ENCODE data around the gene SMURF2.

DNA sequence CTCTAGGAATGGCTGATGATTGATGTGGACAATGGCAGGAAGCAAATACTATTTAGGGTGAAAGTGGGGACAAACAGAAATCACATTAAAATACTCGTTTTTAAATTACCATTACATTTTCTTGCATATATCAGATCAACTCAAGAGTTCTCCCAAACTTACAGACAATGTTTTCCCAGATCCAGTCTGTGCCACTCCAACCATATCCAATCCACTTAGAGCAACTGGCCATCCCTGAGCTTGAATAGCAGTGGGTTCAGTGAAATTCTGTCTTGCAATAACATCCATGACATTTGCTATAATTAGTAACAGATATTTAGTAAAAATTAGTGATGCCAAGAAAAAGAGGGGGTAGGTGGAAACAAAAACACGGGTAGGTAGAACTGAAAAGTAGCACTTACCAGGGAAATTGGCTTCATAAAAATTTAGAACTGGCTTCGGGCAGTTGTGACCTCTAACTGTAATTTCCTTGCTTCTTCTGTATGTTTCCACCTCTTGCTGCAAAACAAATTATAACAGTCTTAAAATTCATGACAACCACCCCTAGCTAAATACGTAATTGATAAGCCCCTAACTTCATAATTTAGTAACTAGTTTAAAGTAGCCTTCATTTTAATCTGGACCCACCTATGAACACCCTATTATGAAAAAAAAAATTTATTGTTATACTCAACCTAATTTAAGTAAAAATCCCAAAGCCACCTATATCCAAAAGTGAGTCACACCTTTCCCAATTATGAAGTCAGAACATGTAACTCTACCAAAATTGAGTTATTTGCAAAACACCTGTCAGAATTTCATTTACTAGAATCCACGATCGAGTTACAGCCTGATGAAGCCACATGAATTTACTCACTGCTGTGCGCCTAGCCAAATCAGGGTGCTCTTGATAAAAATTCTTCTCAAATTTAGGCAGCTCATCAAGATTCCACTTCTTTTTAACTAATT lies 158.0 kb downstream of the SMURF2 start:
- TF ChIP-seq, protein P1, sequence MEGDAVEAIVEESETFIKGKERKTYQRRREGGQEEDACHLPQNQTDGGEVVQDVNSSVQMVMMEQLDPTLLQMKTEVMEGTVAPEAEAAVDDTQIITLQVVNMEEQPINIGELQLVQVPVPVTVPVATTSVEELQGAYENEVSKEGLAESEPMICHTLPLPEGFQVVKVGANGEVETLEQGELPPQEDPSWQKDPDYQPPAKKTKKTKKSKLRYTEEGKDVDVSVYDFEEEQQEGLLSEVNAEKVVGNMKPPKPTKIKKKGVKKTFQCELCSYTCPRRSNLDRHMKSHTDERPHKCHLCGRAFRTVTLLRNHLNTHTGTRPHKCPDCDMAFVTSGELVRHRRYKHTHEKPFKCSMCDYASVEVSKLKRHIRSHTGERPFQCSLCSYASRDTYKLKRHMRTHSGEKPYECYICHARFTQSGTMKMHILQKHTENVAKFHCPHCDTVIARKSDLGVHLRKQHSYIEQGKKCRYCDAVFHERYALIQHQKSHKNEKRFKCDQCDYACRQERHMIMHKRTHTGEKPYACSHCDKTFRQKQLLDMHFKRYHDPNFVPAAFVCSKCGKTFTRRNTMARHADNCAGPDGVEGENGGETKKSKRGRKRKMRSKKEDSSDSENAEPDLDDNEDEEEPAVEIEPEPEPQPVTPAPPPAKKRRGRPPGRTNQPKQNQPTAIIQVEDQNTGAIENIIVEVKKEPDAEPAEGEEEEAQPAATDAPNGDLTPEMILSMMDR (conservative IDR thresholded peaks at IDR 0.05): no peak
- TF ChIP-seq EZH2 (IDR thresholded peaks at IDR 0.05; ENCODE audit: low read depth): no peak

All from PC-9 (cell line).